K562 (cell line): Measurements from ENCODE around the gene PPAN. TPM values are rescaled to one million over a fixed set of nuclear protein-coding genes. Genes with fewer than 3 reads are reported as not detected.

ENCODE experiments used
- ATAC-seq: fragments of 200-7000 bp; cut with Tn5 transposase; 3 replicates; pipeline ENCODE4 v1.9.1; 2020; ENCODE audit warnings: moderate library complexity
- BruUV-seq: library from RNA; stranded (reverse); fragments of 400-500 nt; replicated peaks from 2 replicates; lab custom pipeline; 2021; lab: Mats Ljungman, UMichigan
- CTCF ChIA-PET: fragments of 300-600 bp; formaldehyde crosslinking; extraction: SDS; loops from one replicate; lab custom pipeline; 2021; ENCODE audit warnings: low intra/inter-chr PET ratio; lab: Yijun Ruan, JAX
- POLR2A ChIA-PET: fragments of 300-600, 350-650 bp; sonication (Branson Sonifier 250); formaldehyde crosslinking; extraction: SDS; loops from one replicate; lab custom pipeline; 2021; ENCODE audit warnings: antibody characterized with exemption, inconsistent platforms; lab: Yijun Ruan, JAX
- DNase-seq, 4 experiments: peaks; one replicate each; pipeline versions ENCODE4 v3.0.0 to v3.0.0-alpha.2; 2011 to 2018; ENCODE audit warnings: low spot score in 3 of 4, mixed read lengths in 3 of 4; ENCODE audit errors: extremely low read depth in 1 of 4
- FAIRE-seq: peaks from 2 replicates; lab custom pipeline; 2011; peaks lifted over from hg19 to GRCh38; lab: Jason Lieb, UNC
- H2AFZ ChIP-seq: 2 replicates; pipeline ENCODE4 v1.6.0; 2011; ENCODE audit warnings: low read depth, low read length, control low read depth, inconsistent platforms
- H3K27ac ChIP-seq: fragments of 200-600 bp; 3 replicates; pipeline ENCODE4 v1.8.0; 2011; ENCODE audit warnings: low read depth, mild to moderate bottlenecking, control low read depth, inconsistent platforms, low read length, moderate library complexity, mixed read lengths; ENCODE audit errors: extremely low read depth
- H3K27me3 ChIP-seq, 2 experiments: fragments of 300-600 bp in 1 of 2; 2 replicates in 1 of 2; 3 replicates in 1 of 2; pipeline versions ENCODE4 v1.6.0 to v1.8.0; 2011; ENCODE audit warnings: inconsistent platforms in 2 of 2, low read length in 2 of 2, mild to moderate bottlenecking in 1 of 2, mixed read lengths in 1 of 2, moderate library complexity in 1 of 2; ENCODE audit not compliant: control insufficient read depth in 2 of 2, insufficient read depth in 2 of 2
- H3K36me3 ChIP-seq: fragments of 300-600 bp; 3 replicates; pipeline ENCODE4 v1.8.0; 2011; ENCODE audit warnings: mild to moderate bottlenecking, low read length, inconsistent platforms; ENCODE audit not compliant: control insufficient read depth, insufficient read depth
- H3K4me1 ChIP-seq, 2 experiments: fragments of 200-600 bp in 1 of 2; replicated peaks in 1 of 2; 2 replicates in 1 of 2; 3 replicates in 1 of 2; pipeline versions ENCODE4 v1.5.1 to v1.8.0; 2011; ENCODE audit warnings: inconsistent platforms in 2 of 2, low read length in 2 of 2, mild to moderate bottlenecking in 1 of 2, mixed read lengths in 1 of 2, moderate library complexity in 1 of 2; ENCODE audit not compliant: control insufficient read depth in 2 of 2, insufficient read depth in 2 of 2
- H3K4me2 ChIP-seq: 2 replicates; pipeline ENCODE4 v1.6.1; 2011; ENCODE audit warnings: low read length, control low read depth, inconsistent platforms, mixed read lengths; ENCODE audit not compliant: insufficient read depth
- H3K4me3 ChIP-seq: fragments of 200-600 bp; sonication (generic), shearing (Covaris generic); 2 replicates; pipeline ENCODE4 v1.5.1; 2016; ENCODE audit warnings: control low read depth, inconsistent platforms
- H3K79me2 ChIP-seq: fragments of 200-600 bp; 3 replicates; pipeline ENCODE4 v1.8.0; 2011; ENCODE audit warnings: low read length, inconsistent platforms; ENCODE audit not compliant: control insufficient read depth, insufficient read depth
- H3K9ac ChIP-seq, 2 experiments: 2 replicates each; pipeline versions ENCODE4 v1.6.0 to v1.6.1; 2011; ENCODE audit warnings: low read depth in 2 of 2, low read length in 2 of 2, control low read depth in 1 of 2, inconsistent platforms in 1 of 2, mild to moderate bottlenecking in 1 of 2, mixed read lengths in 1 of 2; ENCODE audit not compliant: insufficient read depth in 1 of 2
- H3K9me1 ChIP-seq: one replicate; pipeline ENCODE4 v1.6.0; 2011; ENCODE audit warnings: inconsistent platforms, mild to moderate bottlenecking, low read length, moderate library complexity; ENCODE audit not compliant: control insufficient read depth, insufficient read depth
- H3K9me3 ChIP-seq: replicated peaks from 2 replicates; pipeline ENCODE4 v1.5.1; 2011; ENCODE audit warnings: low read depth, low read length, inconsistent platforms; ENCODE audit not compliant: control insufficient read depth, insufficient read depth
- H4K20me1 ChIP-seq: replicated peaks from 2 replicates; pipeline ENCODE4 v1.6.1; 2011; ENCODE audit warnings: low read length, inconsistent platforms, mixed read lengths; ENCODE audit not compliant: control insufficient read depth, insufficient read depth
- GABPB1 ChIP-seq: sonication (generic); formaldehyde crosslinking; IDR thresholded peaks from 2 replicates; pipeline ENCODE4 v1.8.0; 2022; ENCODE audit warnings: mild to moderate bottlenecking, missing genetic modification reagents
- HMG20B ChIP-seq: fragments of 250-450 bp; sonication (Bioruptor Pico); IDR thresholded peaks from 2 replicates; pipeline ENCODE4 v1.5.0; 2021; ENCODE audit warnings: mild to moderate bottlenecking
- MBD2 ChIP-seq: sonication (generic); IDR thresholded peaks from 2 replicates; pipeline ENCODE4 v1.6.1; 2016; ENCODE audit warnings: low read depth, borderline replicate concordance
- MYBL2 ChIP-seq, 2 experiments: fragments of 450-650 bp in 1 of 2; sonication (generic) in 1 of 2; formaldehyde crosslinking in 1 of 2; IDR thresholded peaks; 2 replicates each; pipeline versions ENCODE4 v1.6.1 to v1.8.1; 2017 to 2022; ENCODE audit warnings: borderline replicate concordance in 1 of 2, inconsistent platforms in 1 of 2, low read depth in 1 of 2, mild to moderate bottlenecking in 1 of 2, missing genetic modification reagents in 1 of 2, moderate library complexity in 1 of 2
- MYNN ChIP-seq, 2 experiments: sonication (generic); formaldehyde crosslinking in 1 of 2; IDR thresholded peaks; 2 replicates each; pipeline versions ENCODE4 v1.5.0 to v1.6.1; 2016 to 2020; ENCODE audit warnings: antibody characterized with exemption in 1 of 2, missing genetic modification reagents in 1 of 2
- POLR2A ChIP-seq: fragments of 450-650 bp; conservative IDR thresholded peaks from 2 replicates; pipeline ENCODE4 v1.6.1; 2016
- POLR2AphosphoS5 ChIP-seq: IDR thresholded peaks from 2 replicates; pipeline ENCODE4 v1.6.1; 2011; ENCODE audit warnings: mild to moderate bottlenecking, low read depth, low read length, moderate library complexity; ENCODE audit not compliant: control insufficient read depth, insufficient read depth
- POLR3A ChIP-seq: IDR thresholded peaks from 2 replicates; pipeline ENCODE4 v1.6.1; 2011; ENCODE audit warnings: borderline replicate concordance, mild to moderate bottlenecking, moderate library complexity; ENCODE audit not compliant: insufficient read length, insufficient read depth; ENCODE audit errors: extremely low read depth
- RBM34 ChIP-seq: fragments of 200-400 bp; formaldehyde crosslinking; IDR thresholded peaks from 2 replicates; pipeline ENCODE4 v1.6.1; 2018; ENCODE audit warnings: low read length, borderline replicate concordance; ENCODE audit not compliant: insufficient read depth
- SMAD2 ChIP-seq: fragments of 150-350 bp; IDR thresholded peaks from 2 replicates; pipeline ENCODE4 v1.6.1; 2014; ENCODE audit warnings: low read depth, mild to moderate bottlenecking, low read length
- SRSF9 ChIP-seq: fragments of 200-400 bp; formaldehyde crosslinking; IDR thresholded peaks from 2 replicates; pipeline ENCODE4 v1.6.1; 2017; ENCODE audit warnings: low read depth, low read length, borderline replicate concordance
- SUPT5H ChIP-seq: fragments of 450-650 bp; IDR thresholded peaks from 2 replicates; pipeline ENCODE4 v1.6.1; 2016
- ZBTB17 ChIP-seq: fragments of 450-650 bp; formaldehyde crosslinking; IDR thresholded peaks from 2 replicates; pipeline ENCODE4 v1.4.0; 2020; ENCODE audit warnings: mild to moderate bottlenecking
- ZKSCAN1 ChIP-seq: fragments of 150-350 bp; IDR thresholded peaks from 2 replicates; pipeline ENCODE4 v1.6.1; 2016; ENCODE audit warnings: low read depth, low read length
- ZNF217 ChIP-seq: sonication (generic); formaldehyde crosslinking; IDR thresholded peaks from 2 replicates; pipeline ENCODE4 v1.8.0; 2022; ENCODE audit warnings: mild to moderate bottlenecking, missing genetic modification reagents
- ZNF408 ChIP-seq: fragments of 250-450 bp; sonication (Bioruptor Pico); IDR thresholded peaks from 2 replicates; pipeline ENCODE4 v1.4.0; 2020; ENCODE audit warnings: low read depth, mild to moderate bottlenecking, moderate library complexity
- ZNF780A ChIP-seq: fragments of 250-450 bp; sonication (Bioruptor Pico); IDR thresholded peaks from 2 replicates; pipeline ENCODE4 v1.5.0; 2021; ENCODE audit warnings: mild to moderate bottlenecking
- ZSCAN29 ChIP-seq: fragments of 450-650 bp; IDR thresholded peaks from 2 replicates; pipeline ENCODE4 v1.6.1; 2017
- WGBS: fragments of 100-300 bp; shearing (Covaris generic); methylation state at CpG from one replicate; pipeline ENCODE4 v1.1.6; 2016; ENCODE audit warnings: low coverage, mixed read lengths; ENCODE audit not compliant: insufficient coverage; ENCODE audit errors: missing lambda C conversion rate; 5-methylcytosine and 5-hydroxymethylcytosine counted together
- in situ Hi-C: fragments of 300-500 bp; cut with MboI; formaldehyde crosslinking; loops from 4 replicates; pipeline ENCODE4 v1.15.0; 2018; ENCODE audit warnings: inconsistent platforms, mixed read lengths
- intact Hi-C: fragments of 100-400 bp; cut with micrococcal nuclease; formaldehyde crosslinking; loops from 2 replicates; pipeline ENCODE4 v1.14.2; 2022
- polyA plus RNA-seq, 8 experiments: library from polyadenylated mRNA; depleted of rRNA in 4 of 8; stranded (reverse) in 5 of 8; unstranded in 3 of 8; fragments of >200 nt; fragmentation: Nextera tagmentation in 2 of 8; fragmentation: Illumina TruSeq in 1 of 8; extraction: Ambion mirVana in 2 of 8; extraction: Trizol in 1 of 8; gene quantifications; 2 replicates each; pipeline versions ENCODE4 v1.2.1 to v1.2.3, GENCODE V29; 2011 to 2014; ENCODE audit warnings: inconsistent platforms in 1 of 8, missing spikeins in 1 of 8
- total RNA-seq, 7 experiments: library from RNA; depleted of rRNA in 6 of 7; stranded (reverse); fragments of >200 nt in 6 of 7; fragmentation: Illumina TruSeq in 2 of 7; extraction: Trizol in 2 of 7; gene quantifications; 2 replicates each; pipeline versions ENCODE4 v1.2.1 to v1.2.3, GENCODE V29; 2011 to 2021; ENCODE audit warnings: low replicate concordance in 1 of 7
- TF ChIP-seq, protein P1 (sequence below): fragments of 200-800 bp; sonication (Bioruptor generic); IDR thresholded peaks from 2 replicates; pipeline ENCODE4 v1.6.1; 2017; ENCODE audit warnings: missing genetic modification characterization, missing compliant biosample characterization

Gene PPAN
- total and polyA plus RNA-seq, 9 of the 15 experiments (the other 6 are each of a cell fraction or from before 2014, with no cell fraction given) = 2.2 to 129 (median 59.1) TPM

DNA sequence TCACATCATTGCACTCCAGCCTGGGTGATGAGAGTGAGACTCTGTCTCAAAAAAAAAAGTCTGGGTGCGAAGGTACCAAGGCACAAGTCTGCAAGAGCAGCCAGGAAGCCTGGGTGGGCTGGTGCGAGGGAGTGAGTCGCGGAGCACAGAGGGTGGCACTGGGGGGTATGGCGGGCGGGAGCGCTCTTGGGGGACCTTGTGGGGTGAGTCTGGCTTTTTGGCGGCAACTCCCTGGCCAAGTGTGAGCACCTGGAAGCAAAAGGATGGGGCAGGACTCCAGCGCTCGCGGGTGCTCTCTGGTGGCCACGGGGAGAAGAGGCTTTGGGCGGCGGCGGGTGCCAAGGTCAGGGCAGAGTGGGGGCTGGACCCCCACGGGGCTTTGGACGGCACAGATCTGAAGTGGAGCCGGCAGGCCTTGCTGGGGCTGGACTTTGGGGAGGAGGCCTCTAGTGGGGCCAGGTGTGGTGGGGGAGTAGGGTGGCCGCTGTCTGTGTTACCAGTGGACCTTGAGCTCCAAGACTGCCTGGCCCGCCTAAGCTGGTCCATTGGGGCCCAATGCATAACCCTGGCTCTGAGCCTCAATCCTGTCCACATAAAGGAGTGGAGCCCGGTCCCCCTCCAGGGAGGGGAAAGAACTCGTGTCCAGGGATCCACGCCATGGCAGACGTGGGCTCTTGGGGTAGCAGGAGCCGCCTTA lies 6.9 kb downstream of the PPAN start (continued):
- no peak for TF ChIP-seq SRSF9
- TF ChIP-seq HMG20B (CRISPR knock-in tag) = no peak
- no peak for TF ChIP-seq ZKSCAN1
- TF ChIP-seq ZNF408 (CRISPR knock-in tag) = no peak
- no peak for TF ChIP-seq MYBL2 (IDR thresholded peaks at IDR 0.05; ENCODE audit: low read depth)
- TF ChIP-seq MYBL2 (CRISPR knock-in tag; IDR thresholded peaks at IDR 0.05; ENCODE audit: borderline replicate concordance) = no peak
- TF ChIP-seq ZNF780A (CRISPR knock-in tag) = 0 out of 2 replicates have a peak, but pooled peaks have one; percentile 35
- peak; percentile 55; the same call in 1 of the 2 replicates for TF ChIP-seq ZBTB17
- TF ChIP-seq RBM34 = no peak
- TF ChIP-seq POLR3A = no peak
- TF ChIP-seq ZSCAN29 = no peak

DNA sequence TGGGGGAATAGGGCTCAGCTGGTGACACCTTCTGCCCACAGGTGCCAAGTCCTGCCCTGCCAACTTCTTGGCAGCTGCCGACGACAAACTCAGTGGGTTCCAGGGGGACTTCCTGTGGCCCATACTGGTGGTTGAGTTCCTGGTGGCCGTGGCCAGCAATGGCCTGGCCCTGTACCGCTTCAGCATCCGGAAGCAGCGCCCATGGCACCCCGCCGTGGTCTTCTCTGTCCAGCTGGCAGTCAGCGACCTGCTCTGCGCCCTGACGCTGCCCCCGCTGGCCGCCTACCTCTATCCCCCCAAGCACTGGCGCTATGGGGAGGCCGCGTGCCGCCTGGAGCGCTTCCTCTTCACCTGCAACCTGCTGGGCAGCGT lies 7.4 kb downstream of the PPAN start:
- DNase-seq (peak in 2 of 4 experiments; percentile 20 to 30), FAIRE-seq (no peak), ATAC-seq (peak; percentile 3; the same call in 2 of the 3 replicates)
- intact Hi-C loops = loop anchor here (1.0 to 5.0 kb wide), 2 partner anchors 39 to 181 kb away; no protein-coding TSS in a partner anchor
- H3K9me3 ChIP-seq = no peaks in the 10 kb centered on the region
- no peaks in the 10 kb centered on the region for H3K9me1 ChIP-seq
- no peaks in the 10 kb centered on the region for H3K27me3 ChIP-seq
- H3K79me2 ChIP-seq = peaks cover 11% of the 10 kb centered on the region
- H3K4me3 ChIP-seq = no peak overlapping the region
- no peak overlapping the region for H3K27ac ChIP-seq
- POLR2A ChIA-PET = interaction anchor here (0.6 to 2.7 kb wide), 8 partner anchors 9 to 303 kb away, joined by 3 to 7 read pairs (median 3); no protein-coding TSS in a partner anchor
- no peak overlapping the region for H3K4me2 ChIP-seq
- peaks cover 73% of the 10 kb centered on the region; the same call in 2 of the 3 replicates for H3K36me3 ChIP-seq
- H3K4me1 ChIP-seq = peaks cover 0 to 84% of the 10 kb centered on the region in 2 experiments; a peak in 3 of 5 replicates
- H4K20me1 ChIP-seq = no peaks in the 10 kb centered on the region; the same call in 1 of the 2 replicates
- CTCF ChIA-PET = interaction anchor here (1.1 kb wide), 1 partner anchor 179 kb away, joined by 3 read pairs; no protein-coding TSS in a partner anchor
- BruUV-seq = no TSS peak
- 87% methylated on average over 17 of the region's 19 CpGs for WGBS
- H3K9ac ChIP-seq = no peak overlapping the region; a peak in 1 of 4 replicates
- in situ Hi-C loops = no loop called here
- no peak overlapping the region for H2AFZ ChIP-seq
- TF ChIP-seq GABPB1 (CRISPR knock-in tag) (0 out of 2 replicates have a peak, but pooled peaks have one; percentile 17), ZNF217 (CRISPR knock-in tag) (no peak), MBD2 (0 out of 2 replicates have a peak, but pooled peaks have one; percentile 14), MYNN (IDR thresholded peaks at IDR 0.05) (peak; percentile 34; the same call in 1 of the 2 replicates), MYNN (CRISPR knock-in tag; IDR thresholded peaks at IDR 0.05) (no peak), SUPT5H (peak; percentile 9), SMAD2 (no peak), POLR2AphosphoS5 (0 out of 2 replicates have a peak, but pooled peaks have one; percentile 9), POLR2A (peak; percentile 14; the same call in 1 of the 2 replicates)
- TF ChIP-seq, protein P1, sequence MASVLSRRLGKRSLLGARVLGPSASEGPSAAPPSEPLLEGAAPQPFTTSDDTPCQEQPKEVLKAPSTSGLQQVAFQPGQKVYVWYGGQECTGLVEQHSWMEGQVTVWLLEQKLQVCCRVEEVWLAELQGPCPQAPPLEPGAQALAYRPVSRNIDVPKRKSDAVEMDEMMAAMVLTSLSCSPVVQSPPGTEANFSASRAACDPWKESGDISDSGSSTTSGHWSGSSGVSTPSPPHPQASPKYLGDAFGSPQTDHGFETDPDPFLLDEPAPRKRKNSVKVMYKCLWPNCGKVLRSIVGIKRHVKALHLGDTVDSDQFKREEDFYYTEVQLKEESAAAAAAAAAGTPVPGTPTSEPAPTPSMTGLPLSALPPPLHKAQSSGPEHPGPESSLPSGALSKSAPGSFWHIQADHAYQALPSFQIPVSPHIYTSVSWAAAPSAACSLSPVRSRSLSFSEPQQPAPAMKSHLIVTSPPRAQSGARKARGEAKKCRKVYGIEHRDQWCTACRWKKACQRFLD (CRISPR knock-in tag) = peak; percentile 45; the same call in 1 of the 2 replicates
